ENCODE data around the gene DCXR.
A peak's percentile ranks its signal among the peaks of the same experiment; 100 is the strongest.

DCXR gene

GRCh38 chr17:82022981-82023446, 14.5 kb downstream of the DCXR start, which contains the start of gene LRRC45:
Gene LRRC45, plus strand, starts transcription at chr17:82023305. Its CDS starts 339 bp downstream, at chr17:82023644.
- DNase-seq (ENCODE audit: low read depth) = peak; percentile 100

- DNase-seq (ENCODE audit: low read depth) = no peak
These were observed 15.1 kb downstream of the DCXR start, which contains the start of gene CENPX for GRCh38 chr17:82022310-82022980. Gene CENPX, minus strand, starts transcription at chr17:82022878. Its CDS starts 17 bp downstream, at chr17:82022861.

DNA sequence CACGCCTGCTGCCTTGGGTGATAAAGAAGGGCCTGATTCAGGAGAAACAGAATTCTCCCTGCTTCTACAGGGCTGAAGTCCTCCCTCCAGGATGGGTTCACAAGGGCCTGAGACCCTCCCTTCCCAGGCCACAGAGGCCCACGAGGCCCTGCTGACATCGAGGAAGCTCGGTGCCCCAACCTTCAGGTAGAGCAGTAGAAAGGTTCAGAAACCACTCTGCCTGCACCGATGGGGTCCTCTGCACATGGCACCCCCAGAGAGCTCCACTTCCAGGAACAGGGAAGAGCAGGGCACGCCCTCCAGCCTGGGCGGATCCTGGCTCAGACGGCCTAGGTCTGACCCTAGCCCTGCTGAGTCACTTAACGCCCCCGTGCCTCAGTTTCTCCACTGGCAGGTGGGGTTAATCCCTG, 15.6 kb downstream of the DCXR start:
- DNase-seq (ENCODE audit: low read depth) = no peak

DNA sequence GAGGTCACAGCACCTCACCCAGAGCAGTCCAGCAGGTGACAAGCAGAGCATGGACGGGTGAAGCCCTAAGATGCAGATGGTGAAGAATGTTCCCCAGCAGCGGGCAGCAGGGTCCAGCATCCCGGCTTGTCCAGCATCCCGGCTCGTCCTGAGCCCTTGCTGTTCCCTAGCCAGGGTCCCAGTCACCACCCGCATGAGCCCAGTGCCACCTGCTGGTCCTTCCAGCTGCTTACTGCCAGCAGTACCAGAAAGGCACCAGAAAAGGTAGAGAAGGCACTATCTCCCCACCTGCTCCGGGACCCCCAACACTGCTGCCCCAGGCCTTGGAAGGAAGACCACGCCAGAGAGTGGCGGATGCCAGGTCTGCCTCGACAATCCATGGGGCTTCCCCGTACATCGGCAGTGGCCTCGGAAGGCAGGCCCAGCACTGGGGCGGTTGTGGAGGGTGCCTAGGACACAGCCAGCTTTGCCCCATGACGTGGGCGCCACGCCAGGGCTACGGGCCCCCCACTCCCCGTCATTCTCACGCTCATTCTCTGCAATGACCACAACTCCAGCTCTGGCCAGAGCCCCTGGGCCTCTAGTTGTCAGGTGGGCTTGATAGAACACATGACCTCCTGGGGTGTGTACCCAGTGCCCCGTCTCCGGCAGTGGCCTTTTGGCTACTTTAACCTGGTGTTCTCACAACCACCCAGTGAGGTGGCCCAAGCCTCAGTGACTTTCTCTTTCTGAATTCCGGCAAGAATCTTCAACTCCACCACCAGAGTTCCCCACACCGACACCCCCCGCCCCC, 16.2 kb downstream of the DCXR start:
- DNase-seq (ENCODE audit: low read depth) = peak; percentile 39

GRCh38 chr17:82020572-82021106, 16.9 kb downstream of the DCXR start:
- no peak for DNase-seq (ENCODE audit: low read depth)

- DNase-seq (ENCODE audit: low read depth) = peak; percentile 51
These were observed 17.6 kb downstream of the DCXR start for GRCh38 chr17:82019690-82020571.

DNA sequence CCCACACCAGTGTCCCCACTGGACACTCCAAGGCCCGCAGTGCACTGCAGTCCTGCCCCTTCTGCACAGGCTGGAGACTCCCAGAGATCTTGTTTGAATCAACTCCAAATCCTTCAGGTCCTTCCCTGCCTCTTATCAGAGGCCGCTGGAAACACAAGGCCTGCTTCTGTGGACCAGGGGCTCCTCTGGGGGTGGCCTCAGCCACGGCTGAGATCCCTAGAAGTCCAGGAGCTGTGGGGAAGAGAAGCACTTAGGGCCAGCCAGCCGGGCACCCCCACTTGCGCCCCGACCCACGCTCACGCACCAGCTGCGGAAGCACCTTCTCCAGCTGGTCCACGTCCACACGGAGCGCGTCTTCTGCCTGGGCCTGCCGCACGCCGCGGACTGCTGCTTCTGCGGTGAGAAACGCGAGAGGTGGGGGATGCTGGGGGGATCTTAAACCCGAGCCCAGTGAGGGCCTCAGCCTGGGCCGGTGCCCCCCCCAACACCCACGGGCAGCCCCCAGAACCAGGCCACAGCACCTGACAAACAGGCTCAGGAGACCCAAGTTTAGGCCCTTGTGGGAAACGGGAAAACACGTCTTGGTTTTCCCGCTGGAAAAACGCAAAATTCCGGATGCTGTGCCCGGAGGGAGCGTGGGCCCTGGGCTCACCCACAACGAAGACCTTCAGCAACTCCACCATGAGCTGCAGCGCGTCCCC, 18.4 kb downstream of the DCXR start:
- no peak for DNase-seq (ENCODE audit: low read depth)

DNA sequence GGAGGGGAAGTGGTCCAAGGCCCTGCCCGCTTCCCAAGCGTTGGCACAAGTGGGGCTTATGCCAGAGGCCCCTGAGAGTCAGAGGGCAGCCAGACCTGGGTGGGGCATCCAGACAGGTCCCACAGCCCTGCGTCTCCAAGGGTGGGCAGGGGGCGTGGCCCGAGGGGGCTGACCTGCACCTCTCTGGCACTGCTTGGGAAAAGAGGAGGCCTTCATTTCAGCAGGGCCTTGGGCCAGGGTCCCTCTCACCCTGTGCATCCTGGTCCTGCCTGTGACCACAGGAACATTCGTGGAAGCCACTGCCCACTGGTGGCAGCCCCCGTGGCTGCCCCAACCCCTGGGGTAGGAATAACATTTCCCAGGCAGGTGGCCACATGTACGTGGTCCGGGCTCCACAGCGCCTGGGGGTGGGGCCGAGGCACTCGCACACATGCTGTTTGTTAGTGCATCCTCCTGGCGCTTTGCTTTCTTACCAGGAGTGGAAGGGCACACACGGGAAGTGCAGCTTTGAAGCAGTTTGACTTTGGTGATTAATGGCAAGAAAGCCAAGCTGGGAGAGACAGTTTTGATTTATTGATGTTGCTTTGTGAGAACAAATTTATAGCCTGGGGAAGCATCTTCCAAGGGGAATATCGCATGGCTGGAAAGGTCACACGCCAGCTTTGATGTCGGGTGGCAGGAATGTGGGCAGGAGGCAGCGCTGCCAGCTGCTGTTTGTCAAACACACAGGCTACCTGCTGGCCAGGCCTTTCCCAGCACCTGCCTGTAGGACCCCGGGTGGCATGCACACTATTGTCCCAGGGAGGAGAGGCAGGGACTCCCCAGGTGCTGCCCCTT, 19.1 kb downstream of the DCXR start:
- DNase-seq (ENCODE audit: low read depth) = no peak

DNA sequence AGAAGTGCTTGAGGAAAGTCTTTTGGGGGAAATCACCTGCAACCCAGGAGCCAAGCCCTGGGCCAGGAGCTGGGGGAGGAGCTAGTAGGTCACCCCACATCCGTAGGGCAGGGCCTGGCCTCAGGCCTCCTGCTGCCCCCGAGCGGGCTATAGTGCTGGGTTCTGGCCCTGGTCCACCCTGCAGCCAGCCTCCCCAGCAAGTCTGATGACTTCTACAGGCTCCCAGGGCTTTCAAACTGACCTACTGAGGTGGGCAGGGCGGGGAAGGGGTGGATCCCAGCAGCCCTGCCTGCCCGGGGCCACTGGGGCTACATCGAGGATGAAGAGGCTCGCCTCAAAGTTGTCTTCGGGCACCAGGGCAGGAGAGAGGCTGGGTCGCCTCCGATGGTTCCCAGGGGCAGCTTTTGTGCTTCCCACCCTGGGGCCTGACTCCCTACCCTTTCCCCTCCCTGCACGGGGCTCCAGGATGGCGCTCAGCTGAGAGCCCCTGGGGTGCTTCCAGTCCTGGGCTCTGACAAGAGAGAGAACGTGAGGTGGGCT, 19.8 kb downstream of the DCXR start:
- DNase-seq (ENCODE audit: low read depth) = no peak

DNA sequence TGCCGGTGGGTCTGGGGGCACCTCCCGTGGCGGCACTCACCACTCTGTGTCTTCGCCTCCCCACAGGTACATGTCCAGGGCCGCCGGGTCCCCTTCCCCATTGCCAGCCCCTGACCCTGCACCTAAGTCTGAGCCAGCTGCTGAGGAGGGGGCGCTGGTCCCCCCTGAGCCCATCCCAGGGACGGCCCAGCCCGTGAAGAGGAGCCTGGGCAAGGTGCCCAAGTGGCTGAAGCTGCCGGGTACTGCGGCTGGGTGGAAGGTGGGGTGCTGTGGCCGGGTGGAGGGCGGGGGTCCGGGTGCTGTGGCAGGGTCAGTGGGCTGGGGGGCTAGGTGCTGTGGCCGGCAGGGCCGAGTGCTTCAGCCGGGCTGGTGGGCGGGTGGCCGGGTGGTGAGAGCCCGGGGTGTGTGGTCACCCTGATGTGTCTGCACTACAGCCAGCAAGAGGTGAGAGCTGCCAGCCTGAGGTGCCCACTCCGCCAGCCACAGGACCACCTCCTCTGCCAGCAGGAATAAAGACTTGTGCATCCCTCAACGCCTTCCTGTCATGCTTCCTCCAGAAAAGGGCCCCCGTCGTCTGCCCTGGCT, 20.5 kb downstream of the DCXR start:
- DNase-seq (ENCODE audit: low read depth) = no peak

DNA sequence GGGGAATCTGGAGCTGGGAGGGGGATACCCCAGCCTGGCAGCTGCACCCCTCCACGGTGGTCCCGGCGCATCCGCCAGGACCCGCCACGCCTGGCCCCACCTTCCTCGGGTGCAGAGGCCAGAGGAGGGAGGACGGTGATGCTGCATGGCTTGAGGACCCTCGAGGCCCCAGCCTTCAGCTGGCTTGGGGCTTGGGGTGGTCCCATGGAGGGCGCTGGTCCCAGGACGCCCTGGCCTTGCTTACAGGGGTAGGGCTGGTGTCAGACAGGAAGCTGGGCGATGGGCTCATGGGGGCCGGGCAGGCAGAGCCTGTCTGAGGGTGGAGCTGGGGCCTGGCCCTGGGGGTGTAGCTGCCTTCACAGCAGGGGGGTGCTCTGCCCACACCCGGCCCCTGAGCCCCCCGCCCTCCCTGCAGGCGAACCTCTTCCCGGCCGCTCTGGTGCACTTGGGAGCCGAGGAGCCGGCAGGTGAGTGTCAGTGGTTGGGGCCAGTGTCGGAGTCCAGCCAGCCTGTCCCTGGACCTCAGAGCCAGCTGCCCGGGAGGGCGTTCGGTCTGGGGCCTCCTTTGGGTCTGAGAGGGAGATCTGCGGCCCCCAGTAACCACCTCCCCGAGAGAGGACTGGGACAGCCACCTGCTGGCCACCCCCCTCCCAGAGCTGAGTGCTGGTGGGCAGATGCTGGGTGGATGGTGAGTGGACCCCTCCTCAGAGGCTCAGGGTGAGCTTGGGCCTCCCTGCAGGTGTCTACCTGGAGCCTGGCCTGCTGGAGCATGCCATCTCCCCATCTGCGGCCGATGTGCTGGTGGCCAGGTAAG, 21.2 kb downstream of the DCXR start:
- DNase-seq (ENCODE audit: low read depth) = no peak

- DNase-seq (ENCODE audit: low read depth) = no peak
These were observed 22.1 kb downstream of the DCXR start for GRCh38 chr17:82015311-82015971.

DNA sequence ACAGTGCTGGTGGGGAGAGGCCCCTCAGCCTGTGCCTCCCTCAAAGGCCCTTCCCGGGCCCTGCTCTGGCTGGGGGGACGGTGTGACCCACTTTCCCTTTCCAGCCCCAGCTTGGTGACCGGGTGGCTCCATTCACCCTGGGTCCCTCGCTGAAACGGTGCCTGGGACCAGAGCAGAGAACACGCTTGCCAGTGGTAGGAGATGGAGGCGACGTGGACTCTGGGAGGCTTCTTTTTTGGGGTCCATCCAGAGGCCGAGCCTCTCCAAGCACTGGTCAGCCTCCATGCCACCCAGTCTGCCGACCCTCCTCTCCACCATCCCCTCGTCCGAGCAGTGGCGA, 22.6 kb downstream of the DCXR start:
- DNase-seq (ENCODE audit: low read depth) = no peak

DNA sequence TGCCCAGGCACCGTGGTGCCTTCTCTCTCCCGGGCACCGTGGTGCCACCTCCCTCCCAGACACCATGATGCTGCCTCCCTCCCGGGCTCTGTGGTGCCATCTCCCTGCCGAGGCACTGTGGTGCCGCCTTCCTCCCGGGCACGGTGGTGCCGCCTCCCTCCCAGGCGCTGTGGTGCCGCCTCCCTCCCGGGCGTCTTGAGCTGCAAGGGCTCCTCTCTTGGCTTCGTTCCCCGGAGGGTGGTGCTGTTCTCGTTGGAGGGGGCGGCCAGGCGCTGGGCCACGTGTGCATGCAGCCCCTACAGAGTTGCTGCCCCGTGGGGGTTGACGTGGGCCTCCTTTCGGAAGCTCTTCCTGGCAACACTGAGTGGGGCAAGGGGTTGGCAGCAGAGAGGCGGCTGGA, 23.1 kb downstream of the DCXR start:
- DNase-seq (ENCODE audit: low read depth) = no peak

DNA sequence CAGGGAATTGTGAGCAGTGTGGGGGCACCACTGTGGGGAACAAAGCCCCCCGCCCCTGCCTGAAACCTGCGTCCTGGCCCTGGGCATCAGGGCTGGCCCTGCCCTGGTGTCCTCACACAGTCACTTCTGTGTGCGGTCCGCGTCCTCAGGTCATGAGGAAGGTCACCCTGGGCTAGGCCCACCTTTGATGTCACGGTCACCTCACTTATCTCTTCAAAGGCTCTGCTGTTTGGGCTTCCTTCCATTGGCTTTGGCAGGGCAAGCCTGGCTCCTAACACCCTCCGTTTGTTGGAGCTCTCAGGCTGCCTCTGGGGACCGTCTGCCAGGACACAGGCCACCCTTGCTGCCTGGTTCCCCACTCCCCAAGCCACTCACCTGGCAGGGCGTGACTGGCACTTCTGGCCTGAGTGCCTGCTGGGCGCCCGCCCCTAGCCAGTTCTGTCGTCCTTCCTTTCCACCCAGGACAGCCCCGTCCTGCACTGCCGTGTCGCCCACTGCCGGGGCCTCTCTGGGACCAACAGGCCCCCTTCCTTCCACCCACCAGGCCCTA, 23.6 kb downstream of the DCXR start:
- no peak for DNase-seq (ENCODE audit: low read depth)

GRCh38 chr17:82013341-82013740, 24.2 kb downstream of the DCXR start:
- no peak for DNase-seq (ENCODE audit: low read depth)

DNA sequence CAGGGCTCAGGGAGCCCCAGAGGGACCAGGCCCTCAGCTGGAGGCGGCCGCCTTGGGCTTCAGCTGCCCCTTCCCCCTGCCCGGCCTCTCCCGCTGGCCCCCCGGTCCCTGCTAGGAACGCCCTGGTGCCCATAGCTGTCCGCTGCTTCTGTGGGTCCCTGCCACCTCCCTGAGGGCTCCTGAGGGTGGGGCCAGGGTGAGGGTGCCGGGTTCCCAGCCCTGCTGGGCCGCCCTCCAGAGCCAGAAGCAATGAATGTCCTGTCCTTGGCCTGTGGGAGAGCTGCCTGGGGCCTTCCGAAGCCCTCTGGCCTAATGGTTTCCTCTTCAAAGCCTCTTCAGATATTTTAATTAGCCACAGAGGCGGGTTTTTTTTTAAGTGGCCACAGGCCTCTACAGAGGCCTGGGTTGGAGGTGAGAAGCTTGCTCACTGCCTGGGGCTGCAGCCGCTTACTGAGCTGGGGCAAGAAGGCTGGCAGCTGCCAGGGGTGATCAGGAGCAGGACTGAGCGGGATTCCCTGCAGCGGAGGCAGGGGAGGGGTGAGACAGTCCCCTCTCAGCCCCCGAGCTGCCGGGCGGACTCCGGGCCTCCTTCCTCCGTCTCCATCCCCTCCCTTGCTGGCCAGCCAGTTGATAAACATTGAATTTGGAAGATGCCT, 24.7 kb downstream of the DCXR start:
- no peak for DNase-seq (ENCODE audit: low read depth)

- no peak for DNase-seq (ENCODE audit: low read depth)
These were observed 25.2 kb downstream of the DCXR start for GRCh38 chr17:82012261-82012639.

Data from activated T-cell treated with anti-CD3 and anti-CD28 coated beads for 24 hours (primary cell).